Hippocampal formation (tissue), 2 donors: ENCODE results near the gene TNK1.

ENCODE experiments used
- DNase-seq, 2 donors: peaks; one replicate each; lab custom pipeline; 2025; lab: John Stamatoyannopoulos, UW

The TNK1 gene

GRCh38 chr17:7410634-7411426, 29.9 kb downstream of the TNK1 start:
- DNase-seq = no peak

- no peak for DNase-seq
These were observed 30.5 kb downstream of the TNK1 start for GRCh38 chr17:7411427-7411750.

DNA sequence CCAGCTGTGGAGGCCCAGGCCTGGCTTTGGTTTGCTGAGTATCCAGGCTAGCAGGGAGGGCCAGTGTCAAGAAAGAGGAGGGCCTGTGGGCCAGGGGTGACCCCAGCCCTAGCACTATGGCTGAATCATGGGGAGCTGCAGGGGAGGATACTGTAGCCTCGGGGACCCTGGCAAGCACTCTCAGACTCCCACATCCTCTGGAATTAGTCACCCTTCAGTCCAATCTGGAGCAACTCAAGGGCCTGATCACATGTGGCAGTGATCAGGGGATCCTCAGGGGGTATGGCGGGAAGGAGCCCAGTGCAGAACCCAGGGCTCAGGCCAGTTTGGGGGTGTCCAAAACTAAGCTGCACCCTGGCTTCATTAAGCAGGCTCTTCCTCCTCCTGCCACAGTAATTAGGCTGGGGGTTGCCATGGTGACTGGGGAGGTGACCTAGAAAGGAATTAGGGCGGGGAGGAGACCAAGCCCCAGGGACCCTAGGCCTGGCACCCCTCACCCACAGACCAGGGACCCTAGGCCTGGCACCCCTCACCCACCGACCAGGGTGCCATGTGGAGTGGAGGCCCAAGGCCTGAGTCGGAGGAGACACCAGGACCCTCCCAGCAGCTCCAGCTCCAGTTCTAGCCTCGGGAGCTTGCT, 32.6 kb downstream of the TNK1 start:
- DNase-seq = no peak

DNA sequence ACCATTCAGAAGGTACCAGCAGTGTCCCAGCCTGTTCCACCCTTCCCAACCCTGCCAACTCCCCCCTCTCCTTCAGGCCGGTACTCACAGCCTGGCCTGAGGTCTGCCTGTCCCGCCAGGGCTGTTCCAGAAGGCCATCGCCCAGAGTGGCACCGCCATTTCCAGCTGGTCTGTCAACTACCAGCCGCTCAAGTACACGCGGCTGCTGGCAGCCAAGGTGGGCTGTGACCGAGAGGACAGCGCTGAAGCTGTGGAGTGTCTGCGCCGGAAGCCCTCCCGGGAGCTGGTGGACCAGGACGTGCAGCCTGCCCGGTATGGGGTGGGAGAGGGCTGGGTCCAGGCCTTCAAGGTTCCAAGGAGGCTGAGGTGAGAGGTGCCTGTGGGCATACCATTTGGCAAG, 33.9 kb downstream of the TNK1 start:
- no peak for DNase-seq

DNA sequence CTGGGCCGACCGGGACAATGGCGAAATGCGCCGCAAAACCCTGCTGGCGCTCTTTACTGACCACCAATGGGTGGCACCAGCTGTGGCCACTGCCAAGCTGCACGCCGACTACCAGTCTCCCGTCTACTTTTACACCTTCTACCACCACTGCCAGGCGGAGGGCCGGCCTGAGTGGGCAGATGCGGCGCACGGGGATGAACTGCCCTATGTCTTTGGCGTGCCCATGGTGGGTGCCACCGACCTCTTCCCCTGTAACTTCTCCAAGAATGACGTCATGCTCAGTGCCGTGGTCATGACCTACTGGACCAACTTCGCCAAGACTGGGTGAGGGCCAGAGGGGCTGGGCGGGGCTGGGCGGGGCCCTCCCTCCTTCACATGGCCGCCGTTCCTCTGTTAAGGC, 34.9 kb downstream of the TNK1 start:
- no peak for DNase-seq

- no peak for DNase-seq
These were observed 35.4 kb downstream of the TNK1 start for GRCh38 chr17:7416323-7416722.

GRCh38 chr17:7417056-7417655, 36.3 kb downstream of the TNK1 start:
- DNase-seq = no peak

GRCh38 chr17:7418472-7419152, 37.7 kb downstream of the TNK1 start:
- no peak for DNase-seq

- no peak for DNase-seq
These were observed 39.1 kb downstream of the TNK1 start, which contains the start of gene SPEM1 for GRCh38 chr17:7419819-7420610. SPEM1 (plus strand) TSS chr17:7420324; CDS start chr17:7420385, 61 bp downstream.

- DNase-seq = no peak
These were observed 40.3 kb downstream of the TNK1 start for GRCh38 chr17:7421186-7421585.

GRCh38 chr17:7423679-7424078, 42.8 kb downstream of the TNK1 start:
- DNase-seq = no peak

DNA sequence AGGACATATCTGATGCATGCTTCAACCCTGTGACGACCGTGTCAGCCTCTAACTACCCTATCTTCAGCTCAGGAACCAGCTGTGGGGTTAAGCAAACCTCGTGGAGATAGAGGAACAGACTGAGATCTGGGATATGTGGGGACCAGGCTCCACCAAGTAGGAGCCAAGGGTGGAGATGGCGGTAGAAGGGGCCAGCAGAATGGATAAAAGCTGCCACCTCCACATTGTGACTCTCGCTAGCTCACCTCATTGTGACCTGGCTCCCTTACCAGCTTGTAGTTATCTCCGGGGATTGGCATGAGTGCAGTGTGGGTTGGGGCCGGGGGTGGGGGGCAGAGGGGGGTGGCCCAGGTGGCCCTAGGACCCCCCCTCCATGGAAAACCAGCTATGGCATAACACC, 44.4 kb downstream of the TNK1 start, which contains the start of gene SPEM2:
Gene SPEM2 (plus strand): TSS at position 301 of the 400 bp plus-strand sequence. CDS start 73 bp downstream, at position 374.
- DNase-seq = no peak

GRCh38 chr17:7425756-7426155, 44.9 kb downstream of the TNK1 start:
- no peak for DNase-seq

- DNase-seq = no peak
These were observed 45.4 kb downstream of the TNK1 start for GRCh38 chr17:7426203-7426863.

DNA sequence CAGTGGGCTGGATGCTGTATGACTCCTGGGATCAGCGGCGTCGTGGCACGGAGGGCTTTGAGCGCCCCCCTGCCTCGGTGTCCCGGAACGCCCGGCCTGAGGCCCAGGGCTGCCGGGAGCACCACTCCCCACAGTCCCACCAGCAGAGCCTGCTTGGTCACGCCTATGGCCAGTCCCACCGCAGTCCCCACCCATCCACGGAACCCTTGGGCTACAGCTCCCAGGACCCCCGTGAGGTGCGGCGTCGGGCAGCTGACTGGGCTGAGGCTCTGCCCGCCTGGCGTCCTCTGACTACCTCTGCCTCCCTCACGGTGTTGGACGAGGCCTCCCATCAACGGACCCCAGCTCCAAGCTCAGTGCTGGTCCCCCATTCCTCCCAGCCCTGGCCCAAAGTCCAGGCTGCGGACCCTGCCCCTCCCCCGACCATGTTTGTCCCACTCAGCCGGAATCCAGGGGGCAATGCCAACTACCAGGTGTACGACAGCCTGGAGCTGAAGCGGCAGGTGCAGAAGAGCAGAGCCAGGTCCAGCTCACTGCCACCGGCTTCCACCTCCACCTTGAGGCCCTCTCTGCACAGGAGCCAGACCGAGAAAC, 46.1 kb downstream of the TNK1 start:
- no peak for DNase-seq

DNA sequence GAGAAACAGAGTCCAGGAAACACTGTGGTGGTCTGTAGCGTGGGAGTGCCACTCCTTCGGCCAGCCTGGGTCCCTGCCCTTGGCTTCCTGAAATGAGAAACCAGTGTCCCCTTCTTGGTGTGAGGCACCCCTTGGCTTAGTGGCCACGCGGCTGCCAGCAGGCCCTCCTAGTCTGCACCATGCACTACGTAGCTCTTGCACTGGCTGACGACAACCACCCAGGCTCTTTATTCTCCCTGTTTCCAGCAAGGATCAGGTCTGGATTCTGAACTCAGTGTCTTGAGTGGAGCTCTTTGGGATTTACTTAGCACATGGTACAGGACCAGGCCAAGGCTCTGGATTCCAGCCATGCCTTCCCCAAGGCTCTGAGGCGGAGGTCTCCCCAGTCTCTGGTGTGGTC, 46.7 kb downstream of the TNK1 start:
- DNase-seq = no peak

- DNase-seq = no peak
These were observed 47.7 kb downstream of the TNK1 start, which contains the start of gene SPEM3 for GRCh38 chr17:7428557-7428956. SPEM3 (plus strand) TSS chr17:7428857; CDS start chr17:7428903, 46 bp downstream.

GRCh38 chr17:7429722-7430121, 48.8 kb downstream of the TNK1 start:
- no peak for DNase-seq

DNA sequence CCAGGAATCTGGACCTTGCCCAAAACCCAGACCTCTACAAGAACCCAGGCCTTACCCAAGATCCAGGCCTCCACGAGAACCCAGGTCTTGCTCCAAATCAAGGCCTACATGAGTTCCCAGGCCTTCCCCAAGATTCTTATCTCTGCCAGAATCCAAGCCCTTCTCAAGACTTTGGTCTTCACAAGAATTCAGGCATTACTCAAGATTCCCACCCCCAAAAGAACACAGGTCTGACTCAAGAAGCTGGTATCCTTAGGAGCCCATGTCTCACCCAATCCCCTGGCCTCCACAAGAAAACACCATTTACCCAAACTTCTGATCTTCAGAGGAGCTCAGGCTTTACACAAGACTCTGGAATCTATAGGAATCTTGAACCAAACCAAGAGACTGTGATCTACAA, 50.3 kb downstream of the TNK1 start:
- DNase-seq = no peak

DNA sequence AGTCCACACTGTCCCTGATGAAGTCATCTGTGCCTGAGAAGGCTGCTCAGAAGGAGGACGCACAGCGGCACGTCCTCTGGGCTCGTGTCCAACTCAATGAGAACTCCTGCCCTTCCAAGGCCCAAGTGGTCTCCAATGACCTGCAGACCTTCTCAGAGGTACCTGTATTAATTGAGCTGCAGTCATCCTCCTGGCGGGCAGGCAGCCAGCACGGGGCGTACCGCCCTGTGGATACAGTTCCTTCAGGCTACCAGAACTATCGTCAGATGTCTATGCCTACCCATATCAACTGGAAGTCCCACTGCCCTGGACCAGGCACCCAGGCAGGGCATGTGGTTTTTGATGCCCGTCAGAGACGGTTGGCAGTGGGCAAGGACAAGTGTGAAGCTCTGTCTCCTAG, 51.4 kb downstream of the TNK1 start:
- no peak for DNase-seq
